AG08395 (cell line): ENCODE measurements around the gene CEACAM7.
"Not testable (repeated sequence)": the region's sequence is repeated elsewhere in the genome, so short reads cannot be mapped to it uniquely, and the experiment has no call there.

ENCODE experiments used
- DNase-seq: peaks from one replicate; pipeline ENCODE4 v3.0.0; 2012; ENCODE audit warnings: mixed read lengths, low spot score

The CEACAM7 gene

DNA sequence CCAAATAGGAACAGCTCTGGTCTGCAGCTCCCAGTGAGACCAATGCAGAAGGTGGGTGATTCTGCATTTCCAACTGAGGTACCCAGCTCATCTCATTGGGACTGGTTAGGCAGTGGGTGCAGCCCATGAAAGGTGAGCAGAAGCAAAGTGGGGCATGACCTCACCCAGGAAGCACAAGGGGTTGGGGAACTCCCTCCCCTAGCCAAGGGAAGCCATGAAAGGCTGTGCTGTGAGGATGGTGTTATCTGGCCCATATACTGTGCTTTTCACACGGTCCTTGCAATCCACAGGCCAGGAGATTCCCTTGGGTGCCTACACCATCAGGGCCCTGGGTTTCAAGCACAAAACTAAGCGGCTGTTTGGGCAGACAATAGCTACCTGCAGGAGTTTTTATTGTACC lies 31.3 kb downstream of the CEACAM7 start:
- not testable (repeated sequence) for DNase-seq

- DNase-seq: no peak
These were observed 35.8 kb downstream of the CEACAM7 start for GRCh38 chr19:41652250-41652649.

DNA sequence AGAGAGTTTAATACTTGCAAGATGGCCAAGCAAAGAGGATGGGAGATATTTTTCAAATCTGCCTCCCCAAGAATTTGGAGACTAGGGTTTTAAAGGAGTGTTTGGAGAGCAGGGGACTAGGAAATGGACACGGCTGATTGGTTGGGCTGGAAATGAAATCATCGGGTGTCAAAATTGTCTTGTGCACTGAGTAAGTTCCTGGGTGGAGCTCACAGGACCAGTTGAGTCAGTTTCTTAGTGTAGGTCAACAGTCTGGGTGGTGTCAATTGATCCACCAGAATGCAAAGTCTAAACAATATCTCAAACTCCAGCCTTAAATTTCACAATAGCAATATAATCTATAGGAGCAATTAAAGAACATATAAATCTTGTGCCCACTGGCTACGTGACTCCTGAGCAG lies 38.2 kb downstream of the CEACAM7 start:
- DNase-seq: no peak

GRCh38 chr19:41646589-41647204 lies 41.4 kb downstream of the CEACAM7 start:
- DNase-seq: no peak

- DNase-seq: peak; percentile 84
These were observed 46.1 kb downstream of the CEACAM7 start for GRCh38 chr19:41641879-41642485.

- DNase-seq: no peak
These were observed 49.4 kb downstream of the CEACAM7 start for GRCh38 chr19:41638641-41639081.

DNA sequence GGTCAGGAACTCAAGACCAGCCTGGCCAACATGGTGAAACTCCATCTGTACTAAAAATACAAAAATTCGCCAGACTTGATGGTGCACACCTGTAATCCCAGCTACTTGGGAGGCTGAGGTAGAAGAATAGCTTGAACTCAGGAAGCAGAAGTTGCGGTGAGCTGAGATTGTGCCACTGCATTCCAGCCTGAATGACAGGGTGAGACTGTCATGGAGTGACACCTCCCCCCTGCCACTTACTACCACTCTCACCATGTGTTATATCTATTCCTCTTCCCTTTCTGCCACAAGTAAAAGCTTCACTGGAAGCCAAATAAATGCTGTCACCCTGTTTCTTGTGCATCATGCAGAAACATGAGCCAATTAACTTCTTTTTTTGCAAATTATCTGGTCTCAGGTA lies 50.6 kb downstream of the CEACAM7 start:
- no peak for DNase-seq

- DNase-seq: no peak
These were observed 59.9 kb downstream of the CEACAM7 start for GRCh38 chr19:41627966-41628675.

GRCh38 chr19:41626877-41627276 lies 61.2 kb downstream of the CEACAM7 start, which contains the start of gene CEACAM4:
Gene CEACAM4, minus strand, starts transcription at chr19:41627074. Its CDS starts 111 bp downstream, at chr19:41626963.
- DNase-seq: no peak

DNA sequence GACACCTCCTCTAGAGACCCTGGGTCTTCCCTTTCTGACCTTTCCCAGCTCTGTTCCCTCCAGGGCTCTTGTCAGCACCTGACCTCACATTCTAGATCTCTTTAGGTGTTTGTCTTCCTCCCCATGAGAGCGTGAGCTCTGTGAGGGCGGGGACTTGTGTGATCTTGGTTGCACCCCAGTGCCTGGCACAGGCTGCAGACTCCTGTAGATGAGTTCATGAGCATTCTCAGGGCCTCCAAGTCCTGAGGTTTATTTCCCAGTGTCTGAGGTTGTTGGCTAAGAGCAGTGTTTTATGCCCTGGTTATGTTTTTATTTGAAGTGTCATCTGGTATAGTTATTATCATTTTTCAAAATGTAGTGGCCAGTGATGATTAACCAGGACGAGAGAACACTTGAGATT lies 61.8 kb downstream of the CEACAM7 start:
- no peak for DNase-seq

DNA sequence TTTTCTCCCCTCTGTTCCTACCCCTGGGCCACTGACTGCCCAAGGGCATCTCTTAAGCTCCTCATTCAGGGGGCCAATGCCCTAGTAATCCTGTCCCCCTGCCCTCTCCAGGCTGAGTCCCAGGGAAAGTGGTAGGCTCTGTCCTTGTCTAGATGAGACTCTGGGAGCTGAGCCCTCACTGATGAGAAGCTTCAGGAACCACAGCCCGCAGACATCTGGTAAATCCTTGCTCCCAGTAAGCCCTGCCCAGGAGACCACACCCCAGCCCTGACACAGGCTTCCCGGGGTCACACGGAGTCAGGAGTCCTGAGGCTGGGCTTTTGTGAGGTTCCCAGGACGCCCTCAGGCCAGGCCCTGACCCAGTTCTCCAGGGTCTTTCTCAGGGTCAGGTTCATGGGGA lies 63.1 kb downstream of the CEACAM7 start:
- DNase-seq: no peak

DNA sequence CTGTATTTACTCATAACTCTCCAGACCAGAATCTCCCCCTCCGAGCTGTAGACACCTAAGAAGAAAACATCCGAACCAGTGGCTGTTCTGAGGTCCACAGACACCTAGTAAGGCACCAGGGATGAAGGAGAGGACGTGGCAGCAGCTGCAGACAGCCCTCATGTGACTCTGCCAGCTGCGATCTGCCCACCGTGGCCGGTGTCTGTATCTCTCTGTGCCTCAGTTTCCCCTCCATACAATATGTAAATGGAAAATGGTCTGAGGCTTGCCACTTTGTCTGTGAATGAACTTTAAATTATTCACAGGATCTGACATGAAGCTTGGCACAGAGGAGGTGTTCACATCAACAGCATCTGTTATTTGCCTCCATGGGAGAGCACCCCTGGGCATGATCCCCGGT lies 63.6 kb downstream of the CEACAM7 start:
- no peak for DNase-seq

DNA sequence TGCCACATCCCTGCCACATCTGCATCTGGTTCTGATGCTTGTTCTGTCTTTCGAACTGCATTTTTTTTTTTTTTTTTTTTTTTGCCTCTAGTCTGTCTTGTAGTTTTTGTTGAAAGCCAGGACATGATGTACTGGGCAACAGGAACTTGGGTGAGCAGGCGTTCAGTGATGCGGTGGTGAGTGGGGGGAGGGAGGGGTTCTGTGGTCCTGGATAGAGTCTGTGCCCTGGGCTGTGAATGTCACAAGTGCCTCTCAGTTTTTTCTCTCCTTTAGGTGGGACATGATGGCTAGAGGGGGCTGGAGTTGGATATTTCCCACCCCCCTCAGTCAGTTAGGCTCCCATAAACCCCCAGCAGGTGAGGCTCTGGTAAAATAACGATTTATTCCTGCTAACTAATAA lies 64.7 kb downstream of the CEACAM7 start:
- no peak for DNase-seq
